Left lung (tissue), 10 donors: ENCODE data around the gene SNTG2. TPM values are rescaled to one million over a fixed set of nuclear protein-coding genes. Genes with fewer than 3 reads are reported as not detected.

ENCODE experiments used
- ATAC-seq: fragments of 200-7000 bp; cut with Tn5 transposase; one replicate; pipeline ENCODE4 v1.9.1; 2020; ENCODE audit warnings: moderate library complexity
- DNase-seq, 4 donors: peaks; one replicate each; pipeline ENCODE4 v3.0.0-alpha.2; 2013 to 2020
- H3K27ac ChIP-seq, 2 donors: fragments of 200-600 bp; sonication (generic) in 1 of 2; one replicate each; pipeline versions ENCODE4 v1.5.0 to v1.8.0; 2020 to 2021
- H3K27me3 ChIP-seq, 2 donors: fragments of 200-600 bp; sonication (generic) in 1 of 2; one replicate each; pipeline versions ENCODE4 v1.5.0 to v1.8.0; 2020 to 2021
- H3K36me3 ChIP-seq, 2 donors: fragments of 200-600 bp; sonication (generic) in 1 of 2; one replicate each; pipeline versions ENCODE4 v1.5.0 to v1.8.0; 2020 to 2021
- H3K4me1 ChIP-seq, 2 donors: fragments of 200-600 bp; one replicate each; pipeline ENCODE4 v1.8.0; 2021
- H3K4me3 ChIP-seq, 2 donors: fragments of 200-600 bp; sonication (generic) in 1 of 2; one replicate each; pipeline versions ENCODE4 v1.5.0 to v1.8.0; 2020 to 2021; ENCODE audit warnings: mild to moderate bottlenecking in 1 of 2
- H3K9me3 ChIP-seq, 2 donors: fragments of 200-600 bp; sonication (generic) in 1 of 2; one replicate each; pipeline versions ENCODE4 v1.5.0 to v1.8.0; 2020 to 2021
- intact Hi-C, 2 donors: fragments of 100-400 bp; cut with DNase I; formaldehyde crosslinking; loops; one replicate each; pipeline versions ENCODE4 v1.11.2 to v1.14.2; 2022
- polyA plus RNA-seq, 6 donors: library from polyadenylated mRNA; unstranded; fragments of 120-200 nt; gene quantifications; one replicate each; pipeline ENCODE4 v1.2.1, GENCODE V29; 2013; ENCODE audit not compliant: insufficient read length in 6 of 6
- total RNA-seq, 2 donors: library from RNA; stranded (reverse); fragmentation: NEBNext Ultra II Directional; extraction: Animal tissue kit (Norgen Biotek cat#: 25700); gene quantifications; one replicate each; pipeline ENCODE4 v1.2.1, GENCODE V29; 2021
- TF ChIP-seq, protein P1 (sequence below), 2 donors: fragments of 200-600 bp; sonication (generic) in 1 of 2; IDR thresholded peaks; one replicate each; pipeline versions ENCODE4 v1.5.0 to v1.8.0; 2021; ENCODE audit warnings: antibody characterized with exemption in 2 of 2
- donor health status: DM: no; HTN: yes; CAD: no.
- donor health status: DM: no; HTN: no; CAD: no.

SNTG2 gene
- total and polyA plus RNA-seq, 8 donors, result 0.24 to 3.2 (median 0.64) TPM

DNA sequence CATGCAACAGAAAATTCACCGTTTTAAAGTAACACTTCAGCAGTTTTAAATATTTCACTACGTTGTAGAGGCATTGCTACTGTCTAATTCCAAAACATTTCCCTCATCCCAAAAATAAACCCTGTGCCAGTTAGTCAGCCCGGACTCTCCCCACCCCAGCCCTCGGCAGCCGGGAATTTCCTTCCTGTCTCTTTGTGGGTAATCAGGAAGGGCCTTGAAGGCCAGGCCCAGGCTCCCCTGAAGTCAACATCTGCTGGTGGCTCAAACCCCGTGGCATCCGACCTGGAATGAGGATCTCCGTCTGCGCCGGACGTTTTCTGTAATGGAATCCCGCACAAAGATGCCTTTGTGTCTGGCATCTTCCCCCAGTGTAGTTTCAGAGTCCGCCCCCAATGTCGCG lies 219.6 kb downstream of the SNTG2 start:
- TF ChIP-seq, protein P1, sequence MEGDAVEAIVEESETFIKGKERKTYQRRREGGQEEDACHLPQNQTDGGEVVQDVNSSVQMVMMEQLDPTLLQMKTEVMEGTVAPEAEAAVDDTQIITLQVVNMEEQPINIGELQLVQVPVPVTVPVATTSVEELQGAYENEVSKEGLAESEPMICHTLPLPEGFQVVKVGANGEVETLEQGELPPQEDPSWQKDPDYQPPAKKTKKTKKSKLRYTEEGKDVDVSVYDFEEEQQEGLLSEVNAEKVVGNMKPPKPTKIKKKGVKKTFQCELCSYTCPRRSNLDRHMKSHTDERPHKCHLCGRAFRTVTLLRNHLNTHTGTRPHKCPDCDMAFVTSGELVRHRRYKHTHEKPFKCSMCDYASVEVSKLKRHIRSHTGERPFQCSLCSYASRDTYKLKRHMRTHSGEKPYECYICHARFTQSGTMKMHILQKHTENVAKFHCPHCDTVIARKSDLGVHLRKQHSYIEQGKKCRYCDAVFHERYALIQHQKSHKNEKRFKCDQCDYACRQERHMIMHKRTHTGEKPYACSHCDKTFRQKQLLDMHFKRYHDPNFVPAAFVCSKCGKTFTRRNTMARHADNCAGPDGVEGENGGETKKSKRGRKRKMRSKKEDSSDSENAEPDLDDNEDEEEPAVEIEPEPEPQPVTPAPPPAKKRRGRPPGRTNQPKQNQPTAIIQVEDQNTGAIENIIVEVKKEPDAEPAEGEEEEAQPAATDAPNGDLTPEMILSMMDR (IDR thresholded peaks at IDR 0.05), result no peak
- no peak for DNase-seq
- Histone ChIP-seq H3K36me3 (no peaks in the 10 kb centered on the region), H3K27ac (peak overlapping the region in 1 of 2 donors; percentile 53), H3K27me3 (no peaks in the 10 kb centered on the region), H3K4me3 (no peak overlapping the region), H3K4me1 (no peaks in the 10 kb centered on the region), H3K9me3 (no peaks in the 10 kb centered on the region)
- no peak for ATAC-seq
- intact Hi-C loops, result no loop called here

DNA sequence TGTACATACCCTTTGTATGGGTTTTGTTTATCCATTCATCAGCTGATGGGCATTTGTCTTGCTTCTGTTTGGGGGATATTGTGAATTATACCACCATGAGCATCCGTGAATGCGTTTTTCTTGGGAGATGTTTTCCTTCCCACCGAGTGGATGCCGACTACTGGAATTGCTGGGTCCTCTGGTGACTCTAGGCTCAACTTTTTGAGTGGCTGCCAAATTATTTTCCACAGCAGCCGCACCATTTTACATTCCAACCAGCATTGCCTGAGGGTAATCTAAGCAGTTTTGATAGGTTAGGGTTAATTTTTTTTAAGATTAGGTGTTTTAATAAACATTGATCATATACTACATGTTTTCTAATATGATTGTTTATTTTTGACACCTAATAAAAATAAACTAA lies 220.1 kb downstream of the SNTG2 start:
- Histone ChIP-seq H3K27ac (peak overlapping the region in 1 of 2 donors; percentile 53), H3K27me3 (no peaks in the 10 kb centered on the region), H3K4me3 (no peak overlapping the region), H3K4me1 (no peaks in the 10 kb centered on the region), H3K9me3 (no peaks in the 10 kb centered on the region), H3K36me3 (no peaks in the 10 kb centered on the region)
- DNase-seq, result no peak
- TF ChIP-seq, protein P1 (IDR thresholded peaks at IDR 0.05), result no peak
- intact Hi-C loops, result no loop called here
- no peak for ATAC-seq

DNA sequence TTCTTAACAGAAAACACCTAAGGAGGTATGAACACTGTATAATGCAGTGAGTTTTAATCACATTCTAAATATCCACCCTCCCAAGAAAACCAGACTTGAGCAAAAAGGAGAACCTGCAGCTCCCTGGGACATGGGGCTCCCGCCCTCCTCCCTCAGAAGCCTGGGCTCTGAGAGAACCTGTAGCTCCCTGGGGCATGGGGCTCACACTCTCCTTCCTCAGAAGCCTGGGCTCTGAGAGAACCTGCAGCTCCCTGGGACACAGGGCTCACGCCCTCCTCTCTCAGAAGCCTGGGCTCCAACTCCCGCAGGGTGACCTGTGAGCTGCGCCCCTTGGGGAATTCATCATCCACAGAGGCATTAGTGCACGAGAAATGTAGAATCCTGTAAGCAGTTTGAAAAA lies 222.9 kb downstream of the SNTG2 start:
- no peaks in the 10 kb centered on the region for H3K27me3 ChIP-seq
- no peaks in the 10 kb centered on the region for H3K4me1 ChIP-seq
- H3K27ac ChIP-seq, result no peak overlapping the region
- intact Hi-C loops, result no loop called here
- H3K4me3 ChIP-seq, result no peak overlapping the region
- H3K36me3 ChIP-seq, result no peaks in the 10 kb centered on the region
- TF ChIP-seq, protein P1 (IDR thresholded peaks at IDR 0.05), result no peak
- no peaks in the 10 kb centered on the region for H3K9me3 ChIP-seq
- DNase-seq (no peak), ATAC-seq (no peak)

DNA sequence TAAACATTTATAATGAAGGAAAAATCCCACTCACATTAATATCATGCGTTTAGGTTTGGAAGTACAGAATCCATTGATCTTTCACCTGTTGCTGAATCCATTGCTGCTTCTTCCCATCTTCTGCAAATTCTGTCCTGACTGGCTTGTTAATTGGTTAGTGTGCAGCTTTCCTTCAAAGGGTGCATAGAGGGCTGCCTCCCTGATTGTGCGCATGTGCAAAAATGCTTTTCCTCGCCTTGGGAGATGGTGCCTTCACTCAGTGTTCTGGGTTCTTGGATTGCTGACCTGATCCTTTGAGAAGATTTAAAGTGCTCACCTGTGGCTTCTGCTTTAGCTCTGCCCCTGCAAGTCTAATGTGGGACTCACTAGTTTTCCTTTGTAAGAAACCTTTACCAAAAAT lies 231.2 kb downstream of the SNTG2 start:
- intact Hi-C loops, result no loop called here
- H3K4me3 ChIP-seq, result no peak overlapping the region
- no peak overlapping the region for H3K27ac ChIP-seq
- DNase-seq, result no peak
- H3K4me1 ChIP-seq, result no peaks in the 10 kb centered on the region
- H3K27me3 ChIP-seq, result no peaks in the 10 kb centered on the region
- H3K36me3 ChIP-seq, result no peaks in the 10 kb centered on the region
- peaks cover 0 to 8% of the 10 kb centered on the region in 2 donors for H3K9me3 ChIP-seq
- no peak for ATAC-seq
- TF ChIP-seq, protein P1 (IDR thresholded peaks at IDR 0.05), result no peak

DNA sequence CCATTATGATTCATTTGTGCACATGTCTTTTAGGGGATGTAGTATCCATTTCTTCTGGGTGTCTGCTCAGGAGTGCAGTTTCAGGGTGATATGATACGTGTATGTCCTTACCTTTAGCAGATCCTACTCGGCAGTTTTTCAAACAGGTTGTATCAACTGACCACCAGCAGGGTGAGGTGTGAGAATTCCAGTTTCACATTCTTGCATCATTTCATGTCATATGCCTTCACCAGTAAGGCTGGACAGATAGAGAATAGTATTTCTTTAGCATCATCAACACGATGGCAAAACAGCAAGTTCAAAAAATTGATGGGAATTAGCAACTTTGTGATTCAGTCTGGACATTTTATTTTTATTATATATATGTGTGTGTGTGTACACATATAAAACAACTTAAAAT lies 232.7 kb downstream of the SNTG2 start:
- peaks cover 0 to 8% of the 10 kb centered on the region in 2 donors for H3K9me3 ChIP-seq
- no peaks in the 10 kb centered on the region for H3K36me3 ChIP-seq
- no peak overlapping the region for H3K4me3 ChIP-seq
- intact Hi-C loops, result no loop called here
- no peaks in the 10 kb centered on the region for H3K27me3 ChIP-seq
- TF ChIP-seq, protein P1 (IDR thresholded peaks at IDR 0.05), result no peak
- no peak overlapping the region for H3K27ac ChIP-seq
- DNase-seq (no peak), ATAC-seq (no peak)
- no peaks in the 10 kb centered on the region for H3K4me1 ChIP-seq
